Stomach smooth muscle (tissue), 2 donors: ENCODE measurements around the gene FYN.

Experiments
- H3K27ac ChIP-seq: one replicate; pipeline ENCODE4 v1.7.0; 2013; ENCODE audit warnings: mild to moderate bottlenecking, low read length, inconsistent platforms
- H3K27me3 ChIP-seq, 2 donors: one replicate each; pipeline ENCODE4 v1.7.0; 2013; ENCODE audit warnings: low read length in 2 of 2; ENCODE audit not compliant: insufficient read depth in 2 of 2, control insufficient read depth in 1 of 2
- H3K36me3 ChIP-seq, 2 donors: one replicate each; pipeline ENCODE4 v1.7.0; 2013; ENCODE audit warnings: low read length in 2 of 2; ENCODE audit not compliant: control insufficient read depth in 2 of 2, insufficient read depth in 2 of 2
- H3K4me1 ChIP-seq: one replicate; pipeline ENCODE4 v1.7.0; 2013; ENCODE audit warnings: low read length; ENCODE audit not compliant: control insufficient read depth, insufficient read depth
- H3K4me3 ChIP-seq, 2 donors: one replicate each; pipeline ENCODE4 v1.7.0; 2013; ENCODE audit warnings: low read length in 2 of 2
- H3K9ac ChIP-seq, 2 donors: one replicate each; pipeline ENCODE4 v1.7.0; 2013; ENCODE audit warnings: low read length in 2 of 2, mild to moderate bottlenecking in 1 of 2
- H3K9me3 ChIP-seq, 2 donors: one replicate each; pipeline ENCODE4 v1.7.0; 2013; ENCODE audit warnings: low read length in 2 of 2; ENCODE audit not compliant: control insufficient read depth in 2 of 2
- donor health status: healthy.
- donor health status: Pancreatic carcinoma.

The FYN gene

DNA sequence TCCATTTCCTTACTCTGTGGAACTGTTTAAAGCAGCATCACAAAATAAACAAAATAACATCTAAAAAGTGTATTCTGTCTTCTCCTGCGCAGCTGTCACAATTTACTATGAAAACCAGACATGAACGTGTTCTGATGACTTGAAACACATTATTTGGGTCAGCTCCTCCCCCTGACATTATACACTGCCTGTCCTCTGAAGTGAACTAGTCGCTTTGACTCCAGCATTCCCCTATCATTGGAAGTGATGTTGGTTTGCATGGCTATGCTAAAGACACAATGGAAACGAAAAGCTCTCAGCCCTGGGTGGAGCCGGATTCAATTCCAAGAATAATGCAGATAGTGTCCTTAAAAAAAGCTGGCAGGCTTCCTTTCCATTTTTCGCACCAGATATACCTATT is 125.9 kb downstream of the FYN start:
- Histone ChIP-seq H3K9ac (no peak overlapping the region), H3K27me3 (no peaks in the 10 kb centered on the region), H3K9me3 (no peaks in the 10 kb centered on the region), H3K4me1 (peaks cover 12% of the 10 kb centered on the region), H3K4me3 (no peak overlapping the region), H3K27ac (no peak overlapping the region), H3K36me3 (no peaks in the 10 kb centered on the region)

DNA sequence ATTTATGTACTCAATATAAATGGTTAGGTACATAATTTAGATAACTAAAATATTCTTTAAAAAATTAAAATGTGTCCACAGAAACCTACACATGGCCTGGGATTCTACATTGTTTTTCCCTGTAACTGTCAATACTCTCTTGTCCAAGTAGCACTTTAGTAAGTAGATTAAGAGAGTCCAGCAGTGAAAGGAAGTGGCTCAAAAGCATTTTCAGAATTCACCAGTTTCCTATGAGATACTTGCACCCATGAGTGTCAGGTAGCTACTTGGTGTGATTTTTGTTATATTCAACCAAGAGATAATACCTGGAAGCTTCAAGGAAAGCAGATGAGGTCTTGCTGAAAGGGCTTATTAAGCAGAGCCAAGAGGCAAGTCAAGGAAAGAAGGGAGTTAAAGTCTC is 126.3 kb downstream of the FYN start:
- H3K36me3 ChIP-seq = no peaks in the 10 kb centered on the region
- H3K4me3 ChIP-seq = no peak overlapping the region
- no peak overlapping the region for H3K9ac ChIP-seq
- H3K27me3 ChIP-seq = no peaks in the 10 kb centered on the region
- H3K9me3 ChIP-seq = no peaks in the 10 kb centered on the region
- H3K4me1 ChIP-seq = peaks cover 12% of the 10 kb centered on the region
- H3K27ac ChIP-seq = no peak overlapping the region

DNA sequence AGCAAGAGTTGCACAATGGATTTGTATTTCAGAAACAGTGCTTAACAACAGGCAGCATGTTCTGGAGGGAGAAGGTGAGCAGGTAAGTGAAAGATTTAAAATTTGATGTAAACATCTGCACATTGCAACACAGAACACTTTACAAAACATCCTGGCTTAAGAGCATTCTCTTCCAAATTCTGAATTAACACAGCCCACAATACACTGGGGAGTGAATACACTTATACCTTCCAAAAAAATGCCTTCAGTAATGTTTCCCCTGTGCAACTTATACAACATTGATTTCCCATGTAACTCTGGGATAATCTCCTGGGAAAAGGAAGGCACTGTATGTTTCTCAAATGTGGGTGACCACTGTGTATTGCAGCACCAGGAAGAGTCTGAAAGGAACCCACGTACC is 127.6 kb downstream of the FYN start:
- Histone ChIP-seq H3K36me3 (no peaks in the 10 kb centered on the region), H3K27ac (no peak overlapping the region), H3K4me3 (no peak overlapping the region), H3K9ac (no peak overlapping the region), H3K4me1 (peaks cover 12% of the 10 kb centered on the region), H3K9me3 (no peaks in the 10 kb centered on the region), H3K27me3 (no peaks in the 10 kb centered on the region)

GRCh38 chr6:111745186-111745585 is 128.1 kb downstream of the FYN start:
- no peak overlapping the region for H3K27ac ChIP-seq
- H3K27me3 ChIP-seq = no peaks in the 10 kb centered on the region
- no peaks in the 10 kb centered on the region for H3K36me3 ChIP-seq
- H3K9me3 ChIP-seq = no peaks in the 10 kb centered on the region
- peaks cover 12% of the 10 kb centered on the region for H3K4me1 ChIP-seq
- H3K9ac ChIP-seq = no peak overlapping the region
- no peak overlapping the region for H3K4me3 ChIP-seq

GRCh38 chr6:111743862-111744692 is 129.2 kb downstream of the FYN start:
- Histone ChIP-seq H3K36me3 (no peaks in the 10 kb centered on the region), H3K9ac (no peak overlapping the region), H3K27ac (no peak overlapping the region), H3K9me3 (no peaks in the 10 kb centered on the region), H3K4me3 (no peak overlapping the region), H3K27me3 (no peaks in the 10 kb centered on the region), H3K4me1 (peaks cover 12% of the 10 kb centered on the region)

GRCh38 chr6:111743360-111743759 is 129.9 kb downstream of the FYN start:
- Histone ChIP-seq H3K4me3 (no peak overlapping the region), H3K27ac (no peak overlapping the region), H3K27me3 (no peaks in the 10 kb centered on the region), H3K4me1 (peaks cover 12% of the 10 kb centered on the region), H3K9ac (no peak overlapping the region), H3K9me3 (no peaks in the 10 kb centered on the region), H3K36me3 (no peaks in the 10 kb centered on the region)

GRCh38 chr6:111741177-111741952 is 131.9 kb downstream of the FYN start:
- peaks cover 14% of the 10 kb centered on the region for H3K4me1 ChIP-seq
- no peak overlapping the region for H3K9ac ChIP-seq
- H3K27ac ChIP-seq = no peak overlapping the region

DNA sequence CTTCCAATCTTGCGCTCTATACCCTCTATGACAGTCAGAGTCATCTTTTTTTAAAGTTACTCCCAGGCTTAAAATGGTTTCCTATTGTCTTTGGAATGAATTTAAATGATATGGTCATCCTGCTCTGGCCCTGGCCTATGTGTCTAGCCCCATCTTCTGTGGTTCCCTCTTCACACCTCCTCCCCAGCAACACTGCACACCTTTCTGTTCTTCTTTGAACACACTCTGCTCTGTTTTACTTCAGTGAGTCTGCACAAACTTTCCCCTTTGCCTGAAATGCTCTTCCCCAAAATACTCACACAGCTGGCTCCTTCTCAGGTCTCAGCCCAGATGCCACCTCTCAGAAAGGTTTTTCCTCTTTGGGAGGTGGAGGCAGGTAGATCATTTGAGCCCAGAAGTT is 132.7 kb downstream of the FYN start:
- peaks cover 14% of the 10 kb centered on the region for H3K4me1 ChIP-seq
- H3K27me3 ChIP-seq = no peaks in the 10 kb centered on the region
- no peak overlapping the region for H3K9ac ChIP-seq
- no peak overlapping the region for H3K4me3 ChIP-seq
- H3K36me3 ChIP-seq = no peaks in the 10 kb centered on the region
- H3K27ac ChIP-seq = no peak overlapping the region
- no peaks in the 10 kb centered on the region for H3K9me3 ChIP-seq

More at GRCh38 chr6:111741177-111741952, 131.9 kb downstream of the FYN start:
- no peaks in the 10 kb centered on the region for H3K36me3 ChIP-seq
- H3K9me3 ChIP-seq = no peaks in the 10 kb centered on the region
- no peak overlapping the region for H3K4me3 ChIP-seq
- H3K27me3 ChIP-seq = no peaks in the 10 kb centered on the region

GRCh38 chr6:111739257-111739696 is 134.0 kb downstream of the FYN start:
- Histone ChIP-seq H3K9ac (no peak overlapping the region), H3K27me3 (no peaks in the 10 kb centered on the region), H3K9me3 (no peaks in the 10 kb centered on the region), H3K27ac (no peak overlapping the region), H3K4me3 (no peak overlapping the region), H3K36me3 (no peaks in the 10 kb centered on the region), H3K4me1 (peaks cover 16% of the 10 kb centered on the region)

DNA sequence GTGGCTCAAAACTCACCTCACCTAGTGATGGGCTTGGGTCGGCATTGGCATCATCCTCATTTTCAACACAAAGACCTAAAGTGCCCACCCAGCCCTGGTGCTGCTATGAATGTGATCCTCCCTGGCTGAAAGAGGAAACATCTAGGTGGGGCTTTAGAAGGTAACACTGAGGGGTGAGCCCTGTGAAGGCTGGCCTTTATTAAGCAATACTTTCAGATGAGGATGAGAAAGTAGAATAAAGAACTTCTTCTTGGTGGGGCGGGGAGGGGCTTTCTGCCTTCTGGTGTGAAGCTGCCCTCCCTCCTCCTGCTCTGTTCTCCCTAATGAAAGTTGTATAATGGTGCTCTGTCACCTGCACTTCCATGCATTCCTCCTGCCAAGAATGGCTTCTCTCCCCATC is 134.6 kb downstream of the FYN start:
- H3K27ac ChIP-seq = no peak overlapping the region
- no peak overlapping the region for H3K9ac ChIP-seq
- no peaks in the 10 kb centered on the region for H3K9me3 ChIP-seq
- no peaks in the 10 kb centered on the region for H3K36me3 ChIP-seq
- no peak overlapping the region for H3K4me3 ChIP-seq
- H3K4me1 ChIP-seq = peaks cover 11% of the 10 kb centered on the region
- no peaks in the 10 kb centered on the region for H3K27me3 ChIP-seq

DNA sequence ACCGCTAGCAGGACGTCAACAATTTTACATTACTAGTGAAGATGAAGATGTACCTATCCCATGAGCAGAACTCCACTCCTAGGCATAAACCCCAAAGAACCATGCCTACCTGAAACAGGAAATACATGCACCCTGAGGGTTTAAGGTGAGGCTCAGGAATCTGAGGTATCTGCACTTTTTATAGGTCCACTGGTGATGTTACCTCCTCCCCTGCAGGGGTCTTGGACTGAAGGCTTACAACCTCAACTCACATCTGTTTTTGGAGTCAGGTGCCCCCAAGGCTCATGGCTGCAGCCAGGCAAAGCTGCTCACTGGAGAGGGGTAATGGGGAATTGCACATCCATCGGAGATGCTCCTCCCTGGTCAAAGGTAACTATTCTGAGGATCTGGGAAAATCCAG is 135.1 kb downstream of the FYN start:
- H3K27ac ChIP-seq = no peak overlapping the region

More for the DNA sequence above, 135.1 kb downstream of the FYN start:
- Histone ChIP-seq H3K4me1 (peaks cover 7% of the 10 kb centered on the region), H3K9ac (no peak overlapping the region), H3K27me3 (no peaks in the 10 kb centered on the region), H3K4me3 (no peak overlapping the region), H3K9me3 (no peaks in the 10 kb centered on the region), H3K36me3 (no peaks in the 10 kb centered on the region)
